Naive B cell (primary cell): ENCODE results near the gene MPPED1. TPM values are rescaled to one million over a fixed set of nuclear protein-coding genes. Genes with fewer than 3 reads are reported as not detected.

Source experiments
- ATAC-seq, 2 donors: fragments of 150-1000 bp; cut with Tn5 transposase; 2 replicates each; pipeline ENCODE4 v1.10.0; 2021; ENCODE audit warnings: low read depth in 2 of 2, mild to moderate bottlenecking in 2 of 2, moderate library complexity in 2 of 2
- DNase-seq: peaks from one replicate; pipeline ENCODE4 v3.0.0; 2022
- H3K27ac Mint-ChIP-seq, 6 donors: one replicate each; pipeline ENCODE4 v1.8.0; 2020 to 2022; ENCODE audit warnings: mild to moderate bottlenecking in 6 of 6, mixed read lengths in 6 of 6, moderate library complexity in 5 of 6, inconsistent platforms in 2 of 6
- H3K27me3 Mint-ChIP-seq, 3 donors: one replicate each; pipeline ENCODE4 v1.8.0; 2021 to 2022; ENCODE audit warnings: mixed read lengths in 3 of 3, mild to moderate bottlenecking in 1 of 3
- H3K36me3 Mint-ChIP-seq, 2 donors: one replicate each; pipeline ENCODE4 v1.8.0; 2020 to 2022; ENCODE audit warnings: mixed read lengths in 2 of 2, inconsistent platforms in 1 of 2, mild to moderate bottlenecking in 1 of 2
- H3K4me1 Mint-ChIP-seq, 3 donors: one replicate each; pipeline ENCODE4 v1.8.0; 2020 to 2022; ENCODE audit warnings: mixed read lengths in 3 of 3, inconsistent platforms in 1 of 3, mild to moderate bottlenecking in 1 of 3, moderate library complexity in 1 of 3
- H3K4me3 Mint-ChIP-seq, 8 donors: one replicate each; pipeline ENCODE4 v1.8.0; 2020 to 2022; ENCODE audit warnings: mild to moderate bottlenecking in 8 of 8, mixed read lengths in 8 of 8, moderate library complexity in 8 of 8, inconsistent platforms in 2 of 8
- H3K9me3 Mint-ChIP-seq, 7 donors: one replicate each; pipeline ENCODE4 v1.8.0; 2020 to 2022; ENCODE audit warnings: mixed read lengths in 7 of 7, mild to moderate bottlenecking in 5 of 7, inconsistent platforms in 2 of 7, moderate library complexity in 1 of 7
- polyA plus RNA-seq, 6 donors: library from polyadenylated mRNA; unstranded; fragments of 300-500 nt; fragmentation: Illumina TruSeq; gene quantifications; one replicate each; pipeline ENCODE4 v1.2.3, GENCODE V29; 2021; ENCODE audit warnings: low read depth in 6 of 6

MPPED1 gene
- polyA plus RNA-seq, 6 donors from 2014 or later: not detected

DNA sequence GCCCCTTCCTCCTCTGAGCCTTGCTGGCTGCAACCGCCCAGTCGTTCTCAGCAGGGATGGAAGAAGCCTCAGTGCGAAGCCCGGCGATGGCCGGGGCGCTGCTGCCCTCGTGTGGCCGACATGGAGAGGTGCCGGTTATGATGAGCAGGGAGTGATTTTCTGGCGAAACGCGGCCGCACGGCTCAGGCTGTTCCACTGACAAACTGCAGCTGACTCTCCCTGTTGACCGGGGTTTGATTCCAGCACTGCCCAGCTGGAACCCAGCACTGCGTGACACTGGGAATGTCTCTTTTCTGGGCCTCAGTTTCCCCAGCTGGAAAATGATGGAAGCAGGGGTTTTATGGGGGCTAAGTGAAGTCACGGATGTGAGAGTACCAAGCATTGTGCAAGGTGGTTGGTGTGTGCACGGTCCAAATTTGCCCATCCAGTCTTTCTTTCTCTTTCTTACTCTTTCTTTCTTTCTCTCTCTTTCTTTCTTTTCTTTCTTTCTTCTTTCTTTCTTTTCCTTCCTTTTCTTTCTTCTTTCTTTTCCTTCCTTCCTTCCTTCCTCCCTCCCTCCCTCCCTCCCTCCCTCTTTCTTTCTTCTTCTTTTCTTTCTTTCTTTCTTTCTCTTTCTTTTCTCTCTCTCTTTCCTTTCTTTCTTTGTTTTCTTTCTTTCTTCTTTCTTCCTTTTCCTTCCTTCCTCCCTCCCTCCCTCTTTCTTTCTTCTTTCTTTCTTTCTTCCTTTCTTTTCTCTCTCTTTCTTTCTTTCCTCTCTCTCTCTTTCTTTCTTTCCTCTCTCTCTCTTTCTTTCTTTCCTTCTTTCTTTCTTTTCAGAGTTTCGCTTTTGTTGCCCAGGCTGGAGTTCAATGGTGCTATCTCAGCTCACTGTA is 25.8 kb upstream of the MPPED1 start:
- peaks cover 5 to 39% (median 39%) of the 10 kb centered on the region in 3 donors for H3K27me3 Mint-ChIP-seq
- H3K27ac Mint-ChIP-seq: no peak overlapping the region
- peaks cover 0 to 12% (median 9%) of the 10 kb centered on the region in 3 donors for H3K4me1 Mint-ChIP-seq
- peak overlapping the region in 3 of 8 donors; percentile 15 to 70 (median 45) for H3K4me3 Mint-ChIP-seq
- peak; percentile 56 for DNase-seq
- no peaks in the 10 kb centered on the region for H3K36me3 Mint-ChIP-seq
- ATAC-seq: peak; percentile 76 to 89
- no peaks in the 10 kb centered on the region for H3K9me3 Mint-ChIP-seq

DNA sequence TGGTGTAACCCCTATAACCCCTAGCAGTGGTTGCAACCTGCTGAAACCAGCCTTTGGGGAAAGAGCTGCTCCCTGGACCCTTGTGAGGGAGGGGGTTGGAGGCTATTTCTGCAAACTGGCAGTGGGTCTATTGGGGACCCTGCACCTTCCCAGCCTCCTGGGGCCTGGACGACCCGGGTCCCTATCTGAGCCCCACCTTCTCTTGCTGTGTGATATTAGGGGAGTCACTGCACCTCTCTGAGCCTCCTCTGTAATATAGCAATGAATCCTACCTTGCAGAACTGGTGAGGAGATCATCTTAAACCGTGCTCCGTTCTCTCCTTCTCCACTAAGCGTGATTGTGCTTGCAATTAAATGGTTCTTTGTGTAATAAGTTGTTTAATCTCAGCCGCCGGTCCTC is 24.0 kb upstream of the MPPED1 start:
- no peaks in the 10 kb centered on the region for H3K9me3 Mint-ChIP-seq
- H3K36me3 Mint-ChIP-seq: no peaks in the 10 kb centered on the region
- no peak overlapping the region for H3K27ac Mint-ChIP-seq
- no peak overlapping the region for H3K4me3 Mint-ChIP-seq
- H3K4me1 Mint-ChIP-seq: peaks cover 0 to 12% (median 9%) of the 10 kb centered on the region in 3 donors
- DNase-seq (no peak), ATAC-seq (no peak)
- H3K27me3 Mint-ChIP-seq: peaks cover 9 to 45% (median 39%) of the 10 kb centered on the region in 3 donors

DNA sequence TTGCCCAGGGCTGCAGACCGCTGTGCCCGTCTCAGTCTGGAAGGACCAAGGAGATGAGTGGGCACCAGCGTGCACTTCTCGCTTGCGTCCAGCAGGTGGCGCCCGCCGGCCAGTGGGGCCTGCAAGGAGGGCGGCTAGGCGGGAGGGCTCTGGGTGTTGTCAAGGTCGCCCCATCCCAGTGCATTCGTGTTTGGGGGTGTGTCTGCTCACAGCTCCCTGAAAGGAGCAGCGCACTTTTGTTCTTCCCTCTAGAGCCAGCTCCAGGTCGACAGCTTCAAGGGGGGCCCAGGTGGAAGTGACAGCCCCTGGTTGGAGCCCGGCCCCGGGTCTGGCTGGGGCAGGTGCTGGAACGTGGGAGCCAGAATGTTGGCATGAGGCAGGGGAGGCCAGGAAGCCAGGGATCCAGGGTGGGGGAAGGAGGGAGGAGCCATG is 23.4 kb upstream of the MPPED1 start:
- H3K4me3 Mint-ChIP-seq: peak overlapping the region in 1 of 8 donors; percentile 63
- H3K36me3 Mint-ChIP-seq: no peaks in the 10 kb centered on the region
- peaks cover 0 to 12% (median 9%) of the 10 kb centered on the region in 3 donors for H3K4me1 Mint-ChIP-seq
- H3K27me3 Mint-ChIP-seq: peaks cover 9 to 45% (median 39%) of the 10 kb centered on the region in 3 donors
- H3K9me3 Mint-ChIP-seq: no peaks in the 10 kb centered on the region
- peak overlapping the region in 1 of 6 donors; percentile 37 for H3K27ac Mint-ChIP-seq
- DNase-seq (peak; percentile 58), ATAC-seq (peak; percentile 50 to 59)

DNA sequence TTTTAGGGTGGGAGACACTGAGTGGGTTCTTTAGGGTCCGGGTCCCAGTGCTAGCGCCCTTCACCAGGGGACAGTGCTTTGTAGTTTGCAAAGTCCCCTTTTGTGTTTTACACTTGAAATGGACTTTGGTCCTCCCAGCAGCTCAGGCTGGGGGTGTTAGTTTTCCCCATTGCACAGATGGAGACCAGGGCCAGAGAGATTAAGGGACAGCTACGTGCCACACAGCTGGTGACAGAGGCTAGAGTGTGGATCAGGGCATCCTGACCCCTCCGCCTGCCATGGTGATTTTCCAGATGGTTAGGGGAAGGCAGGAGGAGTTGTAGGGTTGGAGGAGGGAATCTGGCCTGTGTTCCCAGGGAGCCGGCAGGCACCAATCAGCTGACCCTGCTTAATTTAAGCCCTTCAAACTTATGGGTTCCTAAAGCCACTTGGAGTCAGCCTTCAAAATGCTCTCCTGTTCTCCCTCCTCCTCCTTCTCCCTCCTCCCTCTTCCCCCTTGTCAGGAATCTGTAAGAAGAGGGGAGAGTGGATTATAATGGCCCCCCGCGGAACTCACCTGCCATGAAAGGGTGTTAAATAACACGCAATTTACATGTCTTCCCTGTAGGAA is 22.5 kb upstream of the MPPED1 start:
- Mint-ChIP-seq H3K4me1 (peaks cover 0 to 12% (median 9%) of the 10 kb centered on the region in 3 donors), H3K27ac (peak overlapping the region in 1 of 6 donors; percentile 44), H3K36me3 (no peaks in the 10 kb centered on the region), H3K27me3 (peaks cover 9 to 45% (median 39%) of the 10 kb centered on the region in 3 donors), H3K9me3 (peaks cover 0 to 5% (median 0%) of the 10 kb centered on the region in 7 donors), H3K4me3 (no peak overlapping the region)
- DNase-seq: no peak
- ATAC-seq: no peak

DNA sequence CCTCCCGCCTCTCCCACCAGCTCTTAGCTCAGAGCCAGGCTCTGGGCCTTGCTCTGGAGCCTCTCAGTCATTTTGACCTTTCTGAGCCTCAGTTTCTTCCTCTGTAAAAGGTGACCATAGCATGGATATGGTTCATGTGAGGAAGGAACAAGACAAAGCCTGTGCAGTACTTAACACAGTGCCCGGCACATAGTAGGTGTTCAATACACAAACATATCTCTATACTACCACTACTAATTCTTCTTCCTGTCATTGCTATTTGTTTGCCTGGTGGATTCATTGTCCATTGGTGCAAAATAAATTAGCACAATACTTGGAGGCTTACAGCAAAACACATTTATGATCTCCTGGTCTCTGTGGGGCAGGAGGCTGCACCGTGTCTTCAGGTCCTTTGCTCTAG is 21.6 kb upstream of the MPPED1 start:
- Mint-ChIP-seq H3K4me1 (peaks cover 0 to 12% (median 9%) of the 10 kb centered on the region in 3 donors), H3K36me3 (no peaks in the 10 kb centered on the region), H3K9me3 (peaks cover 0 to 5% (median 0%) of the 10 kb centered on the region in 7 donors), H3K27me3 (peaks cover 9 to 41% (median 34%) of the 10 kb centered on the region in 3 donors), H3K4me3 (no peak overlapping the region), H3K27ac (no peak overlapping the region)
- DNase-seq (no peak), ATAC-seq (no peak)

DNA sequence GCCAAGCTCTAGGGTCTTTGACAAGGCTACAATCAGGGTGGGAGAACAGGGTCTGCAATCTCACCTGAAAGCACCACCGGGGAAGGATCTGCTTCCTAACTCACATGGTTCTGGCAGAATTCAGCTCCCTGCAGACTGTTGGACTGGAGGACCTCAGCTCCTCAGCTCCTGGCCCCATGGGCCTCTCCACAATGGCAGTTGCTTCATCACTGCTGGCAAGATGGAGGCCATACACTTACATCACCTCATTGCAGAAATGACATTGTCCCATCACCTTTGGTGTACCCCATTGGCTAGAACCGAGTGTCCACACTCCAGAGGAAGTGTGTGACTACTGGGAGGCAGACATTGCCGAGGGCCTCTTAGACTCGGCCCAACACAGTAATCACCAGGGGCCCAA is 20.9 kb upstream of the MPPED1 start:
- Mint-ChIP-seq H3K27ac (no peak overlapping the region), H3K27me3 (peaks cover 9 to 40% (median 27%) of the 10 kb centered on the region in 3 donors), H3K4me3 (no peak overlapping the region), H3K9me3 (peaks cover 0 to 5% (median 0%) of the 10 kb centered on the region in 7 donors), H3K4me1 (peaks cover 0 to 8% (median 5%) of the 10 kb centered on the region in 3 donors), H3K36me3 (no peaks in the 10 kb centered on the region)
- DNase-seq (no peak), ATAC-seq (no peak)

DNA sequence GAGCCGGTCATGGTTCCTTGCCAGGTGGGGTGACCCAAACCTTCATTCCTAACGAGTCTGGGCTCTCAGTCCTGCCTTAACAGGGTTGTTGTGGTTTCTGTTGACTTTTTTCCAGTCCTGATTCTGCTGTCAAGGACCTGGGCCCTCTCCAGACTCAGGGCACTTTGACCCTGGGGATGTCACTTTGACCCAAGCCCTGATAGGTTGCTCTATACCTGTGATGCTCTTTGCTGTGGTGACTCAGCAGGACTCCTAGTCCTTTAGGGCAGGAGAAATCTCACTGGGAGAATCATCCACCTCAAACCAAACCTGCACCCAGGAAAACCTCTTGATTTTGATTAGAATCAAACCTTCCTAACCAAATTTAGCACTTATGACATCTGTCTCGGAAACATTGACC is 20.5 kb upstream of the MPPED1 start:
- peak overlapping the region in 1 of 8 donors; percentile 48 for H3K4me3 Mint-ChIP-seq
- H3K36me3 Mint-ChIP-seq: no peaks in the 10 kb centered on the region
- H3K4me1 Mint-ChIP-seq: peaks cover 0 to 4% (median under 1%) of the 10 kb centered on the region in 3 donors
- H3K27me3 Mint-ChIP-seq: peaks cover 9 to 37% (median 25%) of the 10 kb centered on the region in 3 donors
- DNase-seq (no peak), ATAC-seq (no peak)
- H3K9me3 Mint-ChIP-seq: peaks cover 0 to 5% (median 0%) of the 10 kb centered on the region in 7 donors
- H3K27ac Mint-ChIP-seq: no peak overlapping the region

DNA sequence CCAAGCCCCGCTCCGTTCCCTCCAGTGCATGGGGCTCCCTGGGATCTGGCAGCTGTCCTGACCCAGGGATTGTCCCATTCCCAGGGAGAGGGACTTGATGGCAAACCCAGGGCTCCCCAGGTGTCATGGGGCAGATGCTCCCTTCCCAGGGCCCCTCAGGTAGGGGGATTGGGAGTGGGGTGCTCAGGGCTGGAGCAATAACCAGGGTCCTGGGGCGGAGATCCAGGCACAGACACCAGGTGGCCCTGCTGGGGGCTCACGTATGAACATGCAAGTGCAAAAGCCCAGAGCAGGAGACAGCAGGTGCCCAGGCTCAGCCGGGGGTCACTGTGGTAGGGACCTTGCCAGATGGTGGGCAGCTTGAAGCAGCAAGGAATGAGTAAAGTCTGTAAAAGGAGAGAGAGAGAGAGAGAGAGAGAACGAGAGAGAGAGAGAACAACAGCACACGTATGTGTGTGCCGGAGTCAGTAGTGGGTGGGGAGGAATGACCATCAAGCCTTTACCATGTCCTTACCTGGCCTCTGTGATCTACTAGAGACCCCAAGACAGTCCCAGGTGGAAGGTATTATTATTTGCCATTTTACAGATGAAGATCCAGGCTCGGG is 19.3 kb upstream of the MPPED1 start:
- Mint-ChIP-seq H3K36me3 (no peaks in the 10 kb centered on the region), H3K4me3 (no peak overlapping the region), H3K4me1 (no peaks in the 10 kb centered on the region), H3K9me3 (peaks cover 0 to 5% (median 0%) of the 10 kb centered on the region in 7 donors), H3K27ac (no peak overlapping the region), H3K27me3 (peaks cover 9 to 37% (median 26%) of the 10 kb centered on the region in 3 donors)
- DNase-seq: no peak
- ATAC-seq: no peak

DNA sequence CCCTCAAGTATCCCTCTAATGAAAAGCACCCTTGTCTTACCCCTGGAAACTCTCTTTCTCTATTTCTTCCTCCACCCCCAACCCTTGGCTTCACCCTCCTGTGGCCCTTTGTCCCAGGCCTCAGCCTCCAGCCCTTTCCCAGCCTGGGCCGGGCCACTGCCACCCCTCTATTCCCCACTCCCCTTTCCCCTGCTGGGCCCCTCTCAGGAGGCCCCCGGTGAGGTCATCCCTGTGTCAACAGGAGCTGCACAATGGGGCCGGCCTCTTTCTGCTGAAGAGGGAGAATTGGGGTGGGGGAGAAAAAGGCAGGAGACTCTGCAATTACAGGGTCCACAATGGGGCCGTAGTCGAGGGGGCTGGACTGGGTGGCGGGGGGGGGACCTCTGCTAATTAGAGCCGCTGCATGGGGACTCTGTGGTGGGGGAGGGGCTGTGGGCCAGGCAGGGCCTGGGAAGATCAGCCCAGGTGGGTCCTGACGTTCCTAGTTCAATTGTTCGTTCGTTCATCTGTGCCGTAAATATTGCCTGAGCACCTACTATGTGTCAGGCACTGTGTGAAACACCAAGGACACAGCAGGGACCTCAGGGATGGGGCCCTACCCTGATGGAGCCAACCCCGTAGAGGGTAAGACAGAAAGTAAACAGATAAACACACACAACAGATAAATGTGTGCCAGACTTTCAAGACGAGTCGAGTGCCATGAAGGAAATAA is 18.5 kb upstream of the MPPED1 start:
- no peak overlapping the region for H3K4me3 Mint-ChIP-seq
- DNase-seq: no peak
- H3K27ac Mint-ChIP-seq: no peak overlapping the region
- H3K36me3 Mint-ChIP-seq: no peaks in the 10 kb centered on the region
- H3K27me3 Mint-ChIP-seq: peaks cover 9 to 37% (median 25%) of the 10 kb centered on the region in 3 donors
- H3K9me3 Mint-ChIP-seq: peaks cover 0 to 5% (median 0%) of the 10 kb centered on the region in 7 donors
- ATAC-seq: no peak
- no peaks in the 10 kb centered on the region for H3K4me1 Mint-ChIP-seq

DNA sequence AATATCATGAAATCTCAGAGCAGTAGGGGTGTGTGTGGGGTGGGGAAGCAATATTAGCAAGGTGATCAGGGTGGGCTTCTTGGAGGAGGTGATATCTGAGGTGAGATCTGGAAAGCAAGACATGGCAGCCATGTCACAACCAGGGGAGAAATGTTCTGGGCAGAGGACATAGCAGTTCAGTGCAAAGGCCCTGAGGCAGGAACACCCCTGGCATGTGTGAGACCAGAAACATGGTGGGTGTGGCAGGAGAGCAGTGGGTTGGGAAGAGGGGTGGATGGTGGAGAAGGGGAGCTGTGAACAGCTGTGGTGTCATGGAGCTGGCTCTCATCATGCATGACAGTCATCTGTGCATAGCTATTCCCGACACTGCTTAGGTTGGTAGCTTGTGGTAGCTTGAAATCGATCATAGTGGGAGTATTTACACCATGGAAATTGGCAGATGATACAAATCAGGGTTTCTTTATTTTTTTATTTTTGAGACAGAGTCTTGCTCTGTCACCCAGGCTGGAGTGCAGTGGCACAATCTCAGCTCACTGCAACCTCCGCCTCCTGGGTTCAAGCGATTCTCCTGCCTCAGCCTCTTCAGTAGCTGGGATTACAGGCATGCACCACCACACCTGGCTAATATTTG is 17.9 kb upstream of the MPPED1 start:
- H3K4me1 Mint-ChIP-seq: no peaks in the 10 kb centered on the region
- H3K4me3 Mint-ChIP-seq: no peak overlapping the region
- H3K27me3 Mint-ChIP-seq: peaks cover 15 to 39% (median 27%) of the 10 kb centered on the region in 3 donors
- no peaks in the 10 kb centered on the region for H3K36me3 Mint-ChIP-seq
- DNase-seq (no peak), ATAC-seq (no peak)
- H3K27ac Mint-ChIP-seq: peak overlapping the region in 1 of 6 donors; percentile 47
- H3K9me3 Mint-ChIP-seq: peaks cover 0 to 5% (median 0%) of the 10 kb centered on the region in 7 donors

DNA sequence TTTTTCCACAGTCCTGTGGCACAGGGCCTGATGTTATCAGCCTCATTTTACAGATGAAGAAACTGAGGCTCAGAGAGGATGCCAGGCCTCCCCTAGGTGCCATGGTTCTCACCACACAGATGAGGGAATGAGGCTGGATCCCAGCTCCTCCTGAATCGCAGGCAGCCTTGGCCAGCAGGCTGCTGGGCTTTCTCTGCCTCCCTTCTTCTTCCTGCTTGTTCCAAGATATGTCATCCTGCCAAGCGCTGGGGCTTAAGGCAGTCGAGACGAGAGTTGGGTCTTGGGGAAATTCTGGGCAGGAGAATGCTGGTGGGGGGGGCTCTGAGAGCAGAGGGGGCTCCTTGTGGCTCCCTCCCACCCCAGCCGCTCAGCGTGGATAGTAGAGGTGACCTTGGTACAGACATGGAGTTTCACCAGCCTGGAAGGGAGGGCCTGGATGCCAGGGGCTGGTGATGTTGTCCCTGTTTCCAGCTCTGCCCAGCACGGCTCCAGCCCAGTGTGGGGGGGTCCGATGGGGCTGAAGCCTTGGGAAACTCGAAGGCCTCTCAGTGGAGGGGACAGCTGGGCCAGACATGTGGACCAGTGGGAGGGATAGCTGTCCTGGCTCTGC is 16.6 kb upstream of the MPPED1 start:
- peaks cover 0 to 5% (median 0%) of the 10 kb centered on the region in 7 donors for H3K9me3 Mint-ChIP-seq
- H3K36me3 Mint-ChIP-seq: no peaks in the 10 kb centered on the region
- H3K27me3 Mint-ChIP-seq: peaks cover 11 to 39% (median 33%) of the 10 kb centered on the region in 3 donors
- H3K27ac Mint-ChIP-seq: no peak overlapping the region
- H3K4me3 Mint-ChIP-seq: no peak overlapping the region
- DNase-seq (no peak), ATAC-seq (no peak)
- no peaks in the 10 kb centered on the region for H3K4me1 Mint-ChIP-seq

DNA sequence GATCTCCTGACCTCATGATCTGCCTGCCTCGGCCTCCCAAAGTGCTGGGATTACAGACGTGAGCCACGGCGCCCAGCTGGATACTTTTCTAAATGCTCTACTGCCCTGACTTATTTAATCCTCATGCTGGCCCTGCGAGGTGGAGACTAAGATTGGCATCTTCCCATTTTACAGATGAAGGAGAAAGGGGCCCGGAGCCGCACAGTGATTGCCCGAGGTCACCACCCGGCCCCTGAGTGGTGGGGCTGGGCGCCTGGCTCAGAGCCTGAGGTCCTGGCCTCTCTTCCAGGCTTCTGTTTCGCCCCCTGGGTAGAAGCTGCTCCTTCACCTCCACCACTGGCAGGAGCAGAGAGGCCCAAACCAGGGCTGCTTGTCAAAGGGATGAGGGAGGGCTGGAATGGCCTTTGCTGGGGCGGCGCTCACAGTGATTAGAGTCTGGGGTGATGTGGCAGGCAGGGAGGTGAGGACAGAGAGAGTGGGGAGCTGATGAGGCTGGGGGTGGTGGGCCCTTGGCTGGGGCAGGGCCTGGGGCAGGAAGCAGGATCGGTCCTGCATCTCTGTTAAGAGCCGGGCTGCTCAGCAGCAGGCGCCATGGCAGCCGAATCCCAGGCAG is 15.4 kb upstream of the MPPED1 start:
- no peak for DNase-seq
- Mint-ChIP-seq H3K4me1 (no peaks in the 10 kb centered on the region), H3K27me3 (peaks cover 14 to 46% (median 42%) of the 10 kb centered on the region in 3 donors), H3K36me3 (no peaks in the 10 kb centered on the region), H3K4me3 (no peak overlapping the region), H3K9me3 (peaks cover 0 to 5% (median 0%) of the 10 kb centered on the region in 7 donors), H3K27ac (no peak overlapping the region)
- ATAC-seq: no peak
